PC-3 (cell line): ENCODE data around the gene DSCAM.

Experiments used
- EZH2 ChIP-seq: fragments of 300-600 bp; sonication (generic); IDR thresholded peaks from one replicate; pipeline ENCODE4 v1.6.1; 2017; ENCODE audit warnings: antibody characterized with exemption, mild to moderate bottlenecking, low read length; ENCODE audit not compliant: unreplicated experiment
- EZH2phosphoT487 ChIP-seq: fragments of 300-600 bp; sonication (generic); IDR thresholded peaks from 2 replicates; pipeline ENCODE4 v1.6.1; 2018; ENCODE audit warnings: mild to moderate bottlenecking, antibody characterized with exemption, low read length, borderline replicate concordance
- TF ChIP-seq, protein P1 (sequence below): fragments of 300-600 bp; sonication (generic); conservative IDR thresholded peaks from 2 replicates; pipeline ENCODE4 v1.5.1; 2017; ENCODE audit warnings: antibody characterized with exemption, low read depth, mild to moderate bottlenecking, low read length

DNA sequence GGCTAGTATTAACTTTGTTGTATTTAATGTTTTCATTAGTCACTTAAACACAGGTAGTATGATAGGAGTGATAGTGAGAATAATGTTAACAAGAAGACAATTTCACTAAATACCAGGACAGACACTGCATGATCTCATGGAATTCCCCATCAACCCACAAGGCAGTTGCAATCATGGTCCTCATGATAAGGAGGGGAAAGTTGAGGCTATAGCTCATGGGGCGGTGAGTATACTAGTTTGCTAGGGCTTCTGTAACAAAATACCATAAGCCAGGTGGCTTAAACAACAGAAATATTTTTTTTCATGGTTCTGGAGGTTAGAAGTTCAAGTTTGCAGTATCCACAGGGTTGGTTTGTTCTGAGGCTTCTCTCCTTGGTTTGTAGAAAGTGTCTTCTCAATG is 115.8 kb downstream of the DSCAM start:
- TF ChIP-seq, protein P1, sequence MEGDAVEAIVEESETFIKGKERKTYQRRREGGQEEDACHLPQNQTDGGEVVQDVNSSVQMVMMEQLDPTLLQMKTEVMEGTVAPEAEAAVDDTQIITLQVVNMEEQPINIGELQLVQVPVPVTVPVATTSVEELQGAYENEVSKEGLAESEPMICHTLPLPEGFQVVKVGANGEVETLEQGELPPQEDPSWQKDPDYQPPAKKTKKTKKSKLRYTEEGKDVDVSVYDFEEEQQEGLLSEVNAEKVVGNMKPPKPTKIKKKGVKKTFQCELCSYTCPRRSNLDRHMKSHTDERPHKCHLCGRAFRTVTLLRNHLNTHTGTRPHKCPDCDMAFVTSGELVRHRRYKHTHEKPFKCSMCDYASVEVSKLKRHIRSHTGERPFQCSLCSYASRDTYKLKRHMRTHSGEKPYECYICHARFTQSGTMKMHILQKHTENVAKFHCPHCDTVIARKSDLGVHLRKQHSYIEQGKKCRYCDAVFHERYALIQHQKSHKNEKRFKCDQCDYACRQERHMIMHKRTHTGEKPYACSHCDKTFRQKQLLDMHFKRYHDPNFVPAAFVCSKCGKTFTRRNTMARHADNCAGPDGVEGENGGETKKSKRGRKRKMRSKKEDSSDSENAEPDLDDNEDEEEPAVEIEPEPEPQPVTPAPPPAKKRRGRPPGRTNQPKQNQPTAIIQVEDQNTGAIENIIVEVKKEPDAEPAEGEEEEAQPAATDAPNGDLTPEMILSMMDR, result no peak
- no peak for TF ChIP-seq EZH2
- TF ChIP-seq EZH2phosphoT487, result no peak
